OCI-LY7 (cell line): ENCODE measurements around the gene SLC4A5. TPM values are rescaled to one million over a fixed set of nuclear protein-coding genes. Genes with fewer than 3 reads are reported as not detected.

Source experiments
- BruUV-seq: library from RNA; stranded (reverse); fragments of 400-500 nt; replicated peaks from 2 replicates; lab custom pipeline; 2021; lab: Mats Ljungman, UMichigan
- CTCF ChIA-PET: fragments of 300-600 bp; sonication (Branson Sonifier 250); formaldehyde crosslinking; loops from one replicate; lab custom pipeline; 2022; ENCODE audit warnings: antibody characterized with exemption; ENCODE audit not compliant: unreplicated experiment; lab: Charles Lee
- POLR2A ChIA-PET: fragments of 300-600 bp; sonication (Branson Sonifier 250); formaldehyde crosslinking; loops from one replicate; lab custom pipeline; 2022; ENCODE audit warnings: antibody characterized with exemption; lab: Charles Lee
- DNase-seq: peaks from one replicate; pipeline ENCODE4 v3.0.0-alpha.2; 2015; ENCODE audit warnings: low spot score
- H2AFZ ChIP-seq: fragments of 200-600 bp; sonication (generic), shearing (Covaris generic); 2 replicates; pipeline ENCODE4 v1.6.1; 2014; ENCODE audit warnings: mild to moderate bottlenecking, antibody characterized with exemption, low read length, moderate library complexity
- H3K27ac ChIP-seq: fragments of 200-600 bp; sonication (generic); 2 replicates; pipeline ENCODE4 v1.5.1; 2014; ENCODE audit warnings: mixed run types, low read depth, mild to moderate bottlenecking, moderate library complexity, low read length, inconsistent platforms; ENCODE audit not compliant: poor library complexity, severe bottlenecking
- H3K36me3 ChIP-seq: fragments of 200-600 bp; sonication (generic); 2 replicates; pipeline ENCODE4 v1.6.1; 2014; ENCODE audit warnings: mild to moderate bottlenecking, antibody characterized with exemption, low read length, moderate library complexity, mixed read lengths; ENCODE audit not compliant: insufficient read depth
- H3K4me1 ChIP-seq: fragments of 200-600 bp; sonication (generic); 2 replicates; pipeline ENCODE4 v1.5.1; 2014; ENCODE audit warnings: mild to moderate bottlenecking, low read length; ENCODE audit not compliant: insufficient read depth, poor library complexity, severe bottlenecking
- H3K4me2 ChIP-seq: fragments of 200-600 bp; sonication (generic); 2 replicates; pipeline ENCODE4 v1.6.1; 2014; ENCODE audit warnings: mild to moderate bottlenecking, low read length
- H3K4me3 ChIP-seq: fragments of 200-600 bp; sonication (generic); 2 replicates; pipeline ENCODE4 v1.5.1; 2014; ENCODE audit warnings: mild to moderate bottlenecking, low read depth, low read length; ENCODE audit not compliant: poor library complexity, severe bottlenecking
- H3K79me2 ChIP-seq: fragments of 200-600 bp; sonication (generic); 2 replicates; pipeline ENCODE4 v1.6.1; 2016; ENCODE audit warnings: low read depth, mild to moderate bottlenecking, low read length, moderate library complexity, mixed read lengths; ENCODE audit not compliant: insufficient read depth
- H3K9me2 ChIP-seq: fragments of 200-600 bp; sonication (generic); 2 replicates; pipeline ENCODE4 v1.6.1; 2016; ENCODE audit warnings: mild to moderate bottlenecking, low read length, mixed read lengths; ENCODE audit not compliant: insufficient read depth
- H3K9me3 ChIP-seq: fragments of 200-600 bp; sonication (generic); 2 replicates; pipeline ENCODE4 v1.6.1; 2014; ENCODE audit warnings: mild to moderate bottlenecking, mixed run types, low read length, mixed read lengths
- H4K20me1 ChIP-seq: fragments of 200-600 bp; sonication (generic); 2 replicates; pipeline ENCODE4 v1.6.1; 2014; ENCODE audit warnings: mild to moderate bottlenecking, antibody characterized with exemption, low read length, moderate library complexity, mixed read lengths; ENCODE audit not compliant: insufficient read depth
- EZH2phosphoT487 ChIP-seq: fragments of 200-600 bp; sonication (generic); IDR thresholded peaks from 2 replicates; pipeline ENCODE4 v1.6.1; 2018; ENCODE audit warnings: low read depth, borderline replicate concordance, mild to moderate bottlenecking, mixed run types, antibody characterized with exemption, low read length, moderate library complexity, mixed read lengths
- intact Hi-C: fragments of 100-400 bp; cut with micrococcal nuclease; formaldehyde crosslinking; loops from one replicate; pipeline ENCODE4 v1.10.0; 2022; ENCODE audit not compliant: unreplicated experiment
- total RNA-seq, 2 experiments: library from RNA; depleted of rRNA in 1 of 2; stranded (reverse); fragments of >200 nt in 1 of 2; shearing (Covaris generic) in 1 of 2; gene quantifications; 2 replicates each; pipeline ENCODE4 v1.2.3, GENCODE V29; 2014 to 2022
- TF ChIP-seq, protein P1 (sequence below): fragments of 200-600 bp; sonication (generic); conservative IDR thresholded peaks from 2 replicates; pipeline ENCODE4 v1.5.1; 2014; ENCODE audit warnings: mild to moderate bottlenecking, antibody characterized with exemption, low read length, moderate library complexity, mixed read lengths

Gene SLC4A5
- total RNA-seq, 2 experiments from 2014 or later = 1.2 to 7.0 TPM

DNA sequence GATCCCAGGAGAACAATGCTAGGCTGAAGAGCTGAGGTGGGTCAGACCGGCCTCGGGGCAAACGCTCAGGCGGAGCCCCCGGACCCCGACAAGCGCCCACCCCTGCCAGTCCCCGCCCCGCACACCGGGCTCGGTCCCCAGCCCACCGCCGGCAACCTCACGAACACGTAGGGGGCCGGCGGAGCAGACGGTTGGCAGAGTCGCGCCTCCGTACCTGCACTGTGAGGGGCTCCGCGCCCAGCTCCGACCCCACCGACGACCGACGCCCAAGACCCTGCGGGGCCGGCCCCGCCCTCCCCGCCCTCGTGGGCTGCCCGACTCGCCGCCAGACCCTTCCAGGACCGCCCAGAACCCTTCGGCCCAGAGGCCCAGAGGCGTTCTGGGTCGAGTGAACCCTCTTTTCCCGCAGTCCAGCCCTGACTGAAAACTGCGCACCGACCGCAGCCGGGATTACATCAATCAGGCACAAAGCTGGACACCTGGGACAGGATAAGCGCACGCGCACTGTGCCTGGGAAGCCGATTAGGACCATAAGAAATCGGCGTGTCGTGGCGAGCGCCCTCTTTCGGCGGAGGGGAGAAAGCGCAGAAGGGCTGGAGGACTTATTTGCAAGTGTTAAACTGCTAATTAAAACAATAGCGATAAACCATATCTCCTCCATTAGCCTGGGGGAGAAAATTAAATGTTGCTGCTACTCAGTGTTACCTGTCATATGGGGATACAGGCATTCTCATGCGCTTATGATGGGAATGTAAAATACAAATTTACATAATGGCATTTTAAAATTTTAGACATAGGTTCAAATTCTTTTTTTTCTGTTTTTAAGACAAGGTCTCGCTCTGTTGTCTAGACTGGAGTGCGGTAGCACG, 48.6 kb upstream of the SLC4A5 start:
- intact Hi-C loops = loop anchor here (2.0 to 5.0 kb wide), 3 partner anchors 125 to 245 kb away; partner anchors contain the start of gene BOLA3
- ChIA-PET CTCF (interaction anchor here (1.0 to 1.9 kb wide), 4 partner anchors 9 to 569 kb away, joined by 3 to 4 read pairs (median 4); no protein-coding TSS in a partner anchor), POLR2A (interaction anchor here (0.6 to 1.5 kb wide), 13 partner anchors 9 to 1191 kb away, joined by 3 to 8 read pairs (median 3); partner anchors contain the start of genes C2orf81 and INO80B)
- Histone ChIP-seq H3K4me2 (peak overlapping the region; percentile 98), H3K9me3 (no peaks in the 10 kb centered on the region), H3K9me2 (no peaks in the 10 kb centered on the region), H3K36me3 (no peaks in the 10 kb centered on the region; the same call in 1 of the 2 replicates), H4K20me1 (peaks cover 11% of the 10 kb centered on the region; the same call in 1 of the 2 replicates), H3K4me3 (peak overlapping the region; percentile 89), H3K79me2 (peaks cover 24% of the 10 kb centered on the region), H3K4me1 (peaks cover 8% of the 10 kb centered on the region), H2AFZ (peak overlapping the region; percentile 88), H3K27ac (peak overlapping the region; percentile 46)
- no TSS peak for BruUV-seq
- no peak for TF ChIP-seq EZH2phosphoT487
- TF ChIP-seq, protein P1, sequence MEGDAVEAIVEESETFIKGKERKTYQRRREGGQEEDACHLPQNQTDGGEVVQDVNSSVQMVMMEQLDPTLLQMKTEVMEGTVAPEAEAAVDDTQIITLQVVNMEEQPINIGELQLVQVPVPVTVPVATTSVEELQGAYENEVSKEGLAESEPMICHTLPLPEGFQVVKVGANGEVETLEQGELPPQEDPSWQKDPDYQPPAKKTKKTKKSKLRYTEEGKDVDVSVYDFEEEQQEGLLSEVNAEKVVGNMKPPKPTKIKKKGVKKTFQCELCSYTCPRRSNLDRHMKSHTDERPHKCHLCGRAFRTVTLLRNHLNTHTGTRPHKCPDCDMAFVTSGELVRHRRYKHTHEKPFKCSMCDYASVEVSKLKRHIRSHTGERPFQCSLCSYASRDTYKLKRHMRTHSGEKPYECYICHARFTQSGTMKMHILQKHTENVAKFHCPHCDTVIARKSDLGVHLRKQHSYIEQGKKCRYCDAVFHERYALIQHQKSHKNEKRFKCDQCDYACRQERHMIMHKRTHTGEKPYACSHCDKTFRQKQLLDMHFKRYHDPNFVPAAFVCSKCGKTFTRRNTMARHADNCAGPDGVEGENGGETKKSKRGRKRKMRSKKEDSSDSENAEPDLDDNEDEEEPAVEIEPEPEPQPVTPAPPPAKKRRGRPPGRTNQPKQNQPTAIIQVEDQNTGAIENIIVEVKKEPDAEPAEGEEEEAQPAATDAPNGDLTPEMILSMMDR = peak; percentile 97
- DNase-seq = peak; percentile 95

GRCh38 chr2:74391209-74391579, 48.0 kb upstream of the SLC4A5 start:
- Histone ChIP-seq H3K4me2 (peak overlapping the region; percentile 98), H3K4me3 (peak overlapping the region; percentile 89), H3K36me3 (no peaks in the 10 kb centered on the region; the same call in 1 of the 2 replicates), H3K4me1 (peaks cover 8% of the 10 kb centered on the region), H3K79me2 (peaks cover 24% of the 10 kb centered on the region), H3K9me2 (no peaks in the 10 kb centered on the region), H3K27ac (peak overlapping the region; percentile 46), H4K20me1 (peaks cover 11% of the 10 kb centered on the region; the same call in 1 of the 2 replicates), H3K9me3 (no peaks in the 10 kb centered on the region), H2AFZ (peak overlapping the region; percentile 88)
- CTCF ChIA-PET = interaction anchor here (1.0 to 1.9 kb wide), 4 partner anchors 10 to 569 kb away, joined by 3 to 4 read pairs (median 4); no protein-coding TSS in a partner anchor
- no peak for TF ChIP-seq EZH2phosphoT487
- TF ChIP-seq, protein P1 = no peak
- POLR2A ChIA-PET = interaction anchor here (0.6 to 1.5 kb wide), 14 partner anchors 10 to 1191 kb away, joined by 3 to 8 read pairs (median 3); partner anchors contain the start of genes C2orf81 and INO80B
- BruUV-seq = no TSS peak
- intact Hi-C loops = loop anchor here (5.0 kb wide), 2 partner anchors 124 to 244 kb away; partner anchors contain the start of gene BOLA3
- no peak for DNase-seq
